Mucosa of rectum (tissue), 2 donors: ENCODE measurements around the gene MDM1.

Source experiments
- H3K27ac ChIP-seq, 2 donors: one replicate each; pipeline ENCODE4 v1.7.0; 2013; ENCODE audit warnings: inconsistent platforms in 2 of 2, low read depth in 2 of 2, low read length in 2 of 2
- H3K27me3 ChIP-seq, 2 donors: one replicate each; pipeline ENCODE4 v1.7.0; 2013; ENCODE audit warnings: low read length in 2 of 2; ENCODE audit not compliant: control insufficient read depth in 2 of 2, insufficient read depth in 2 of 2
- H3K36me3 ChIP-seq, 2 donors: one replicate each; pipeline ENCODE4 v1.7.0; 2013; ENCODE audit warnings: low read length in 2 of 2; ENCODE audit not compliant: control insufficient read depth in 2 of 2, insufficient read depth in 2 of 2
- H3K4me1 ChIP-seq, 2 donors: one replicate each; pipeline ENCODE4 v1.7.0; 2013; ENCODE audit warnings: low read length in 2 of 2, mild to moderate bottlenecking in 1 of 2; ENCODE audit not compliant: control insufficient read depth in 2 of 2, insufficient read depth in 2 of 2
- H3K4me3 ChIP-seq, 2 donors: one replicate each; pipeline ENCODE4 v1.7.0; 2013; ENCODE audit warnings: low read length in 2 of 2
- H3K9ac ChIP-seq, 2 donors: one replicate each; pipeline ENCODE4 v1.7.0; 2013; ENCODE audit warnings: low read length in 2 of 2, low read depth in 1 of 2, mild to moderate bottlenecking in 1 of 2
- H3K9me3 ChIP-seq, 2 donors: one replicate each; pipeline ENCODE4 v1.7.0; 2013; ENCODE audit warnings: low read length in 2 of 2; ENCODE audit not compliant: control insufficient read depth in 2 of 2
- donor health status: healthy.
- donor health status: Normal muscosa, but diverticular disease.

MDM1 gene, protein sequence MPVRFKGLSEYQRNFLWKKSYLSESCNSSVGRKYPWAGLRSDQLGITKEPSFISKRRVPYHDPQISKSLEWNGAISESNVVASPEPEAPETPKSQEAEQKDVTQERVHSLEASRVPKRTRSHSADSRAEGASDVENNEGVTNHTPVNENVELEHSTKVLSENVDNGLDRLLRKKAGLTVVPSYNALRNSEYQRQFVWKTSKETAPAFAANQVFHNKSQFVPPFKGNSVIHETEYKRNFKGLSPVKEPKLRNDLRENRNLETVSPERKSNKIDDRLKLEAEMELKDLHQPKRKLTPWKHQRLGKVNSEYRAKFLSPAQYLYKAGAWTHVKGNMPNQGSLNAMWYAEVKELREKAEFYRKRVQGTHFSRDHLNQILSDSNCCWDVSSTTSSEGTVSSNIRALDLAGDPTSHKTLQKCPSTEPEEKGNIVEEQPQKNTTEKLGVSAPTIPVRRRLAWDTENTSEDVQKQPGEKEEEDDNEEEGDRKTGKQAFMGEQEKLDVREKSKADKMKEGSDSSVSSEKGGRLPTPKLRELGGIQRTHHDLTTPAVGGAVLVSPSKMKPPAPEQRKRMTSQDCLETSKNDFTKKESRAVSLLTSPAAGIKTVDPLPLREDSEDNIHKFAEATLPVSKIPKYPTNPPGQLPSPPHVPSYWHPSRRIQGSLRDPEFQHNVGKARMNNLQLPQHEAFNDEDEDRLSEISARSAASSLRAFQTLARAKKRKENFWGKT

DNA sequence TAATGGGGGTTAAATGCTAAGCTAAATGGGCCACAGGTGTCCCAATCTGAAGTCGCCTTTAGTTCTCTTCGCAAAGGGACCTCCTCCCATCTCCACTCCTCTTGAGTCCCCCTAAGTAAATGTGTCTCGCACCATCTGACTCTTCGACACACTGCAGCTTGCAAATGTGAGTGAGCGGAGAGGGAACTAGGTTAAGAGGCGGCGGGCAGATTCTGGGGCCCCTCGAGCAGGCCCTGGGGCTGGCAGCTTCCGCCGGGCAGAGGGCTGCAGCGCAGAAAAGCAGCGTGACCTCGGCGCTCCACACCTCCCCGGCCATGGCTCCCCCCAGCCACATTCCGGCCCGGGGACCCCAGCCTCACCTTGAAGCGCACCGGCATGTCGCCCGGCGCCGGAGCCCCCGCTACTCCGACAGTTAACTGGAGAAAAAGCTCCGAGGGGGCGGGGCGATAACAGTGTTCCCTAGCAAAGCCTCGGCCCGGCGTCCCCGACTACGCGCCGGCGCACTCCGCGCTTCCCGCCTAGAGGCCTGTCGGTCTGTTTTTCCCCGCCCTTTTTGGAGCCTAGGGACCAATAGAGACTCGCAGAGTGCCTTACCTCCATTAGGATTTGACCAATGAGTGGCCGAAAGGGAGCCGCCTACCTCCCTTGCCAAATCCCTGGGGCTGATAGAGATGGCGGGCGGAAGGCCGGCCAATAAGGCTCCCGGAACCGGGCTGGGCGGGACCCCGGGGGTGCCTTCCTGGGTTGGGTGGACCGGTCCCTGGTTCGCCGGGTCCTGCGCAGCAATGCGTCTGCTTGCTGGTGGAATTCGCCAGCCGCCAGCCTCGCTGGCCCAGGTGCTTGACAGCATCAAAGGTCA is at the start of gene MDM1:
TSS of gene MDM1 (minus strand) at position 494 of the 859 bp plus-strand sequence. CDS start at position 377, 117 bp downstream.
- Histone ChIP-seq H3K9ac (peak within 1 kb of the TSS; percentile 65 to 76), H3K4me1 (peaks cover 4 to 8% of the 10 kb centered on the region in 2 donors), H3K27ac (peak within 1 kb of the TSS; percentile 52 to 74)

DNA sequence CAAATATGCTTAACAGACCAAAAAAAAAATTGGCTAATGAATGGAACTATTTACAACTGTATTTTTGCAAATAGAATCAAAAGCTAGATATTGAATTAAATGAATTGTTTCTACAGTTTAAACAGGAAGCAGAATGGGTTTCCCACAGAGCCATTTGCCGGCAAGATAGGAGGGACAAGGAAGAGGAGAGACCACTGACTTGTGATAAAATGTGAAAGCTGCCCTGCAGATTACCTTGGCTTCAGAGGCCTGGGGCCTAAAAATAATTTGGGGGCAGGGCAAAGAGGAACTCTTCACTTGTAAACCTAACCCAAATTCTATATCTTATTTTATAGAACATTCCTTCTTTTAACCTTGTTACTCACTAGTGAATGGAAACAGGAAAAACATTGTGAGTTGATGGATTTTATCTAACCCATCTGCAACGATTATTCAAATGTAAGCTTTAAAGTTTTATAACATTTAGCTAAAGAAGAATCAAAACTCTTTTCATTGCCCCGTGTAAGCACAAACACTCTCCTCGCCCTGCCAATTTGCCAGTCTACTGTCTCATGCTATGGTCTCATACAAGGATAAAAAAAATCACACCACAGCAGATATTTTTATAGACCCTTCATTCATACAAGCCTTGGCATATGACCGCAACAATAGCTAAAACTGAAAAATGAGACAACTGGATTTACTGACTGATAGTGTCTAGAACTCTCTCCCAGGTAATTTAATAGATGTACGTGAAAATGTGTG is 49.5 kb upstream of the MDM1 start:
- Histone ChIP-seq H3K27me3 (no peaks in the 10 kb centered on the region), H3K4me3 (no peak overlapping the region), H3K9me3 (no peaks in the 10 kb centered on the region), H3K36me3 (no peaks in the 10 kb centered on the region), H3K4me1 (peaks cover 0 to 7% of the 10 kb centered on the region in 2 donors), H3K27ac (no peak overlapping the region), H3K9ac (no peak overlapping the region)

More for the DNA sequence above, at the start of gene MDM1:
- peak within 1 kb of the TSS; percentile 69 to 89 for H3K4me3 ChIP-seq
- no peaks in the 10 kb centered on the region for H3K36me3 ChIP-seq
- no peaks in the 10 kb centered on the region for H3K27me3 ChIP-seq
- no peaks in the 10 kb centered on the region for H3K9me3 ChIP-seq

- Histone ChIP-seq H3K4me1 (peaks cover 0 to 7% of the 10 kb centered on the region in 2 donors), H3K27me3 (no peaks in the 10 kb centered on the region), H3K27ac (no peak overlapping the region), H3K9ac (no peak overlapping the region), H3K9me3 (no peaks in the 10 kb centered on the region), H3K36me3 (no peaks in the 10 kb centered on the region), H3K4me3 (no peak overlapping the region)
These were observed 46.9 kb upstream of the MDM1 start for GRCh38 chr12:68378872-68379606.

GRCh38 chr12:68377881-68378280 is 45.7 kb upstream of the MDM1 start:
- Histone ChIP-seq H3K9ac (no peak overlapping the region), H3K27me3 (no peaks in the 10 kb centered on the region), H3K27ac (no peak overlapping the region), H3K4me3 (no peak overlapping the region), H3K4me1 (peaks cover 0 to 7% of the 10 kb centered on the region in 2 donors), H3K9me3 (no peaks in the 10 kb centered on the region), H3K36me3 (no peaks in the 10 kb centered on the region)

- Histone ChIP-seq H3K4me1 (peaks cover 0 to 7% of the 10 kb centered on the region in 2 donors), H3K27ac (no peak overlapping the region), H3K4me3 (no peak overlapping the region), H3K27me3 (no peaks in the 10 kb centered on the region), H3K36me3 (no peaks in the 10 kb centered on the region), H3K9me3 (no peaks in the 10 kb centered on the region), H3K9ac (no peak overlapping the region)
These were observed 44.7 kb upstream of the MDM1 start for GRCh38 chr12:68376901-68377300.

GRCh38 chr12:68375756-68376695 is 43.9 kb upstream of the MDM1 start:
- H3K36me3 ChIP-seq = no peaks in the 10 kb centered on the region
- H3K4me3 ChIP-seq = no peak overlapping the region
- H3K9ac ChIP-seq = no peak overlapping the region
- H3K27me3 ChIP-seq = no peaks in the 10 kb centered on the region
- H3K9me3 ChIP-seq = no peaks in the 10 kb centered on the region
- peaks cover 0 to 7% of the 10 kb centered on the region in 2 donors for H3K4me1 ChIP-seq
- H3K27ac ChIP-seq = peak overlapping the region in 1 of 2 donors; percentile 2

GRCh38 chr12:68374307-68374982 is 42.3 kb upstream of the MDM1 start:
- H3K9ac ChIP-seq = peak overlapping the region in 1 of 2 donors; percentile 13
- H3K4me1 ChIP-seq = peaks cover 0 to 7% of the 10 kb centered on the region in 2 donors
- no peaks in the 10 kb centered on the region for H3K36me3 ChIP-seq
- no peaks in the 10 kb centered on the region for H3K9me3 ChIP-seq
- no peaks in the 10 kb centered on the region for H3K27me3 ChIP-seq
- peak overlapping the region; percentile 40 to 61 for H3K27ac ChIP-seq
- H3K4me3 ChIP-seq = peak overlapping the region in 1 of 2 donors; percentile 2

DNA sequence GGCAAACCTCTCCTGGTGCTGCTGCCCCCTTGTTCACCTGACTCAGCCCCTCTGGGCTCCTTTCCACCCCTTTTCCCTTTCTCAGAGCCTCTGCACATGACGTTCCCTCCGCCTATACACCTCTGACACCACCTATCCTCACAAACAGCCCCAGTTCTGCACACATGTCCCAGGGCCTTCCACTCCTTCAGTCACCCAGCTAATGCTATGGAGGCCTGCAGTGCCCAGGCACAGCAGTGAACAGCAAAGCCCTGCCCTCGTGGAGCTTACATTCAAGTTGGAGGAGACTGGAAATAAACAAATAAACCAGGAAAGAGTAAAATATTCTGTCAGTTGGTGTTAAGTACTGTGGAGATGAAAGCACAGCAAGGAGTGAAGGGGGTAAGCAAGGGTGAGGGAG is 38.5 kb upstream of the MDM1 start:
- H3K9ac ChIP-seq = no peak overlapping the region

More for the DNA sequence above, 38.5 kb upstream of the MDM1 start:
- Histone ChIP-seq H3K4me1 (no peaks in the 10 kb centered on the region), H3K9me3 (no peaks in the 10 kb centered on the region), H3K4me3 (no peak overlapping the region), H3K36me3 (no peaks in the 10 kb centered on the region), H3K27ac (no peak overlapping the region), H3K27me3 (no peaks in the 10 kb centered on the region)
